Neuronal stem cell (in vitro differentiated cells): ENCODE measurements around the gene MID1IP1. TPM values are rescaled to one million over a fixed set of nuclear protein-coding genes. Genes with fewer than 3 reads are reported as not detected.

Experiments used
- DNase-seq: peaks from one replicate; pipeline ENCODE4 v3.0.0-alpha.2; 2013; ENCODE audit warnings: low spot score
- H2AFZ ChIP-seq: one replicate; pipeline ENCODE4 v1.6.1; 2013; ENCODE audit warnings: mild to moderate bottlenecking, low read length, inconsistent platforms
- H2AK5ac ChIP-seq: 2 replicates; pipeline ENCODE4 v1.6.1; 2013; ENCODE audit warnings: low read depth, mild to moderate bottlenecking, inconsistent platforms, low read length, moderate library complexity, mixed read lengths
- H2BK120ac ChIP-seq: 2 replicates; pipeline ENCODE4 v1.6.1; 2013; ENCODE audit warnings: low read depth, mild to moderate bottlenecking, inconsistent platforms, low read length, moderate library complexity, mixed read lengths
- H2BK12ac ChIP-seq: one replicate; pipeline ENCODE4 v1.6.1; 2013; ENCODE audit warnings: low read length, inconsistent platforms
- H2BK15ac ChIP-seq: 2 replicates; pipeline ENCODE4 v1.6.1; 2013; ENCODE audit warnings: mild to moderate bottlenecking, low read length, inconsistent platforms, mixed read lengths
- H2BK5ac ChIP-seq: one replicate; pipeline ENCODE4 v1.6.1; 2013; ENCODE audit warnings: inconsistent platforms, mild to moderate bottlenecking, low read length, moderate library complexity
- H3K14ac ChIP-seq: one replicate; pipeline ENCODE4 v1.6.1; 2013; ENCODE audit warnings: low read length, inconsistent platforms
- H3K18ac ChIP-seq: 2 replicates; pipeline ENCODE4 v1.6.1; 2013; ENCODE audit warnings: low read length, inconsistent platforms
- H3K23ac ChIP-seq: 2 replicates; pipeline ENCODE4 v1.6.1; 2013; ENCODE audit warnings: low read depth, mild to moderate bottlenecking, mixed read lengths, low read length, inconsistent platforms; ENCODE audit not compliant: poor library complexity
- H3K27ac ChIP-seq: replicated peaks from 3 replicates; pipeline ENCODE4 v1.5.1; 2013; ENCODE audit warnings: low read length, inconsistent platforms
- H3K27me3 ChIP-seq, 3 experiments: 2 replicates each; pipeline ENCODE4 v1.6.1; 2013; ENCODE audit warnings: low read length in 3 of 3, mild to moderate bottlenecking in 2 of 3, inconsistent platforms in 1 of 3, low read depth in 1 of 3, mixed read lengths in 1 of 3, moderate library complexity in 1 of 3; ENCODE audit not compliant: control insufficient read depth in 3 of 3, insufficient read depth in 3 of 3
- H3K36me3 ChIP-seq, 2 donors: replicated peaks in 1 of 2; 2 replicates each; pipeline ENCODE4 v1.6.1; 2013; ENCODE audit warnings: low read length in 2 of 2; ENCODE audit not compliant: control insufficient read depth in 2 of 2, insufficient read depth in 2 of 2
- H3K4ac ChIP-seq: 2 replicates; pipeline ENCODE4 v1.6.1; 2013; ENCODE audit warnings: inconsistent platforms, mild to moderate bottlenecking, low read length, moderate library complexity
- H3K4me1 ChIP-seq, 2 donors: 1 replicate in 1 of 2; 2 replicates in 1 of 2; pipeline ENCODE4 v1.6.1; 2013; ENCODE audit warnings: low read length in 2 of 2, low read depth in 1 of 2; ENCODE audit not compliant: control insufficient read depth in 2 of 2, insufficient read depth in 1 of 2
- H3K4me2 ChIP-seq: one replicate; pipeline ENCODE4 v1.6.1; 2013; ENCODE audit warnings: mild to moderate bottlenecking, low read length, inconsistent platforms; ENCODE audit not compliant: insufficient read depth, poor library complexity, severe bottlenecking
- H3K4me3 ChIP-seq, 2 donors: 2 replicates each; pipeline ENCODE4 v1.5.1; 2013; ENCODE audit warnings: low read length in 2 of 2, mild to moderate bottlenecking in 2 of 2, inconsistent platforms in 1 of 2, moderate library complexity in 1 of 2
- H3K79me1 ChIP-seq: one replicate; pipeline ENCODE4 v1.6.1; 2013; ENCODE audit warnings: low read depth, mild to moderate bottlenecking, inconsistent platforms, low read length, moderate library complexity
- H3K9ac ChIP-seq: one replicate; pipeline ENCODE4 v1.6.1; 2013; ENCODE audit warnings: mild to moderate bottlenecking, low read depth, low read length, inconsistent platforms; ENCODE audit not compliant: poor library complexity
- H3K9me3 ChIP-seq, 2 donors: replicated peaks in 1 of 2; 2 replicates each; pipeline versions ENCODE3 to v1.6.1; 2013; ENCODE audit warnings: low read length in 2 of 2, mild to moderate bottlenecking in 2 of 2, inconsistent platforms in 1 of 2, low read depth in 1 of 2, mixed read lengths in 1 of 2, moderate library complexity in 1 of 2; ENCODE audit not compliant: control insufficient read depth in 2 of 2, insufficient read depth in 1 of 2
- H4K8ac ChIP-seq: one replicate; pipeline ENCODE4 v1.6.1; 2013; ENCODE audit warnings: low read depth, mild to moderate bottlenecking, inconsistent platforms, low read length, moderate library complexity
- H4K91ac ChIP-seq: one replicate; pipeline ENCODE4 v1.6.1; 2013; ENCODE audit warnings: low read length, low read depth, mild to moderate bottlenecking, inconsistent platforms; ENCODE audit not compliant: poor library complexity
- WGBS, 2 donors: extraction: QIAGEN DNeasy Blood & Tissue Kit; methylation state at CpG; one replicate each; pipeline ENCODE4 v1.1.7; 2013; ENCODE audit warnings: missing lambda C conversion rate in 2 of 2, mixed read lengths in 1 of 2; ENCODE audit not compliant: insufficient read length in 2 of 2, insufficient replicate concordance in 1 of 2; ENCODE audit errors: extremely low coverage in 2 of 2; 5-methylcytosine and 5-hydroxymethylcytosine counted together
- polyA plus RNA-seq, 2 experiments: library from polyadenylated mRNA; stranded (reverse); fragments of 200-250 nt; gene quantifications; one replicate each; pipeline ENCODE4 v1.2.3, GENCODE V29; 2013

Gene MID1IP1, protein sequence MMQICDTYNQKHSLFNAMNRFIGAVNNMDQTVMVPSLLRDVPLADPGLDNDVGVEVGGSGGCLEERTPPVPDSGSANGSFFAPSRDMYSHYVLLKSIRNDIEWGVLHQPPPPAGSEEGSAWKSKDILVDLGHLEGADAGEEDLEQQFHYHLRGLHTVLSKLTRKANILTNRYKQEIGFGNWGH
- polyA plus RNA-seq (2013, experiment 1 of 2): 21.0 TPM
- polyA plus RNA-seq (2013, experiment 2 of 2): 21.1 TPM

DNA sequence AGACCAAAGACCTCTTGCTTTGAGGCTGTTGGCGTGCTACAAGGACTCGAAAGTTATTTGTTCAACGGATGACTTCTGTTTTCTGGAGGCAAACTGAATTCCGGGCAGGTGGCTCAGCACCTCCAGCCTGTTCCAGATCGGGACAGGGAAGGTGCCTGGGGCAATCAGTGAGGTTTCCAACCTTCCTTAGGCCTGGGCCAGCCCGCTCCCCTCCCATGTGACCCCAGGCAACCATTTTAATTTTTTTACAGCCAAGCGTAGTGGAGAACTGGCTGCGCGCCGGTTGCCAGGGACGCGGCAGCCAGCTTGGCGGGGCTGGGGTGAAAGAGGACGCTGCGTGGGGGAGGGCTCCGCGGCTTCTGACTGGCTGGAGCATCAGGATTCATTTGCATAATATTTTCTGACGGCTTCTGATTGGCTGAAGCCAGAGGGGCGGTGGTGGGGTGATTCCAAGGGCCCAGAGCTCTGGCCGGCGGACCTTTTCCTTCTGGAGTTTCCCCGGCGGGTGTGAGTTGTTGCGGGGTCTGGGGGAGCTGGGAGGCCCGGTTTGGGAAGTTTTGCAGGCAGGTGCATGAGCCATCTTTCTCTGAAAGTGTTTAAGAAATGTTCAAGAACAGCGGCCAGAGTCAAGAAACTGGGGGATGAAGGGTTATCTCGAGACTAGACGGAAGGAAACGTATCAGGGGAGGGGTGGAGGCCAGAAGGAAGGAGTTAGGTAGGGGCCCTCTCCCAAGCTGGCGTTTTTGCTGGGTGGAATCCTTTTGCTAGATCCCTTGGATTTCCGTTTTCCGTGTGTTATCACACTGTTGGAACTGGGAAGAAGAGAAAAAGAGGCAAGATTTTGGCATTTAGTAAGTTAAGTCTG lies at the start of gene MID1IP1:
Gene MID1IP1, plus strand, starts transcription at position 479 of the 865 bp plus-strand sequence. CDS start 3,488 bp downstream, outside the sequence.
- H3K4me2 ChIP-seq: peak within 1 kb of the TSS; percentile 11
- H3K18ac ChIP-seq: peak within 1 kb of the TSS; percentile 44
- H4K91ac ChIP-seq: no peak within 1 kb of the TSS
- no CpG with 5 or more reads among the region's 32 CpGs for WGBS, 2 donors
- H2BK5ac ChIP-seq: no peak within 1 kb of the TSS
- peaks cover 8% of the 10 kb centered on the region for H3K79me1 ChIP-seq
- no peak within 1 kb of the TSS for H3K23ac ChIP-seq
- H2AK5ac ChIP-seq: no peak within 1 kb of the TSS
- peak within 1 kb of the TSS; percentile 58 to 90 for H3K4me3 ChIP-seq
- H2AFZ ChIP-seq: peak within 1 kb of the TSS; percentile 85
- no peak within 1 kb of the TSS for H3K9ac ChIP-seq
- no peaks in the 10 kb centered on the region for H3K27me3 ChIP-seq
- no peak within 1 kb of the TSS for H3K4ac ChIP-seq
- H3K4me1 ChIP-seq: peaks cover 2 to 3% of the 10 kb centered on the region in 2 donors
- no peaks in the 10 kb centered on the region for H3K9me3 ChIP-seq
- peaks cover 0 to 13% of the 10 kb centered on the region in 2 donors for H3K36me3 ChIP-seq
- peak within 1 kb of the TSS; percentile 83 for H3K27ac ChIP-seq
- H2BK15ac ChIP-seq: no peak within 1 kb of the TSS
- H3K14ac ChIP-seq: no peak within 1 kb of the TSS
- no peak within 1 kb of the TSS for H2BK120ac ChIP-seq
- H4K8ac ChIP-seq: no peak within 1 kb of the TSS
- DNase-seq: peak; percentile 80
- H2BK12ac ChIP-seq: no peak within 1 kb of the TSS

DNA sequence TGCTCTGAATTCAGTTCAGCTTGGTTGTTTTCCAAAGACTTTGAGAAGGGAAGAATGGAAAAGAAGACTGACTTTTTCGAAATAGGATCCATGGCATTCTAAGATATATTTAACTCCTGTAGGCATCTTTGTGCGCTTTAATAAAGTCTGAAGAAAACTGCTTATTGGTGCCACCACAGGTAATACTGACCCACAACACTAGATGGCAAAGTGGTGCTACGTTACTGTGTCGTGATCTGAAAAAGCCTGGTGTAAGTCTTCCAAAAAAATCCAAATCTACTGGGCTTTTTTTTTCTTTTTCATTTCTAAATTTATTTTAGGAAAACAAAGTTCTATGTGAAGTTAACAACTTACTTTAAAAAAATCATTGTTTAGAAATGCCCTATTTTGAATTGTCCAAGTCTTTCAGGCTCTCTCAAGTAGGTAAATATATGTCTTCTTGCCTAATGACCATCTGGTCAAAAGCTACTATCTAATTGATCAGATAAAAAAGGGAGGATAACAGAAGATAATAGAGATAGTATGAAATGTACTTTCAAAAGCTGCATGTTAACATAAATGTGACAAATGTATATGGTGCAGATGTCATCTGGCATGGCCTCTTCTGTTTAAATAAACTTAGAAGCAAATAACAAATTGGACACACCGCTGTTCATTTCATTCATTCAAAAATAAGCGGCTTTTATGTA lies 47.0 kb upstream of the MID1IP1 start:
- H3K4me1 ChIP-seq: no peaks in the 10 kb centered on the region
- DNase-seq: peak; percentile 26

DNA sequence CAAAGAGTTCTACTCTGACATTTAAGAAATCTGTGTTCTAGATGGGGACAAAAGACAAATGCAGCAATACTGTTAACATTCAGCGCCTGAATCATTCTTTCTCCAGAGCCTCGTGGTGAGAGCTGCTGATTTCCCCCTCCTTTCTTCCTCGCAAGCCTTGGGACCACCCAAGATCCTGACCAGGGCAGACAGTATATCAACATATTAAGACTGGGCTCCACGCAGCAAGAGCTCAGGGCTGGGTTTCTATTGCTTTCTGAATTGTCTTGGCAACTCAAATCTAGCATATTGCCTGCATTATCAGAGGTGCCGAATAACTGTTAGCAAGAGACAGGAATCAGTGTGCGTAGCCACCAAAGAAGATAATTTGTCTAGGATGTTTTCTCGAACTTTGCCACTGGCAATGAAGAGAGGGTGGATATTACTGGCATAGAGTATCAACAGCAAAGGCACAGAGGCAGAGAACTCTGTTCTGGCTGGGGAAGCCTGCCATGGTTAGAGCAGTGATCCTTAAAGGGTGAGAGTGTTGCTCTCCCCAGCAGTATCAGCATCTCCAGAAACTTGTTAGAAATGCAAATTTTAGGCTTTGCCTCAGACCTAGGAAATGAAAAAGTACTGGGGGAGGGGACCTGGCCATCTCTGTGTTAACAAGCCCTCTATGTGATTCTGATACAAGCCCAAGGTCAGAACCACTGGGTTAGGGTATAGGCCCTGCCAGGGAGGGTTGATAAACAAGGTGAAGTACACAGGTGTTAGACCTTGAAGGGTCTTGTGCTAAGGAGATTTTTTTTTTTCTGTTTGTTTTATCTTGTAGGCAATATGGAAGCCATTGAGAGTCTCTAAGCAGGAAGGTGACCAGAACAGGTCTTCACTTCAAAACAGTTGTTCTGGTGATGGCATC lies 46.2 kb upstream of the MID1IP1 start:
- Histone ChIP-seq H2BK120ac (no peak overlapping the region), H3K27me3 (peaks cover 0 to 2% (median 0%) of the 10 kb centered on the region in 3 experiments), H4K91ac (no peak overlapping the region), H3K36me3 (no peaks in the 10 kb centered on the region), H2BK5ac (no peak overlapping the region), H3K4ac (no peak overlapping the region), H2AFZ (no peak overlapping the region), H2AK5ac (no peak overlapping the region), H3K14ac (no peak overlapping the region), H3K4me1 (no peaks in the 10 kb centered on the region), H2BK15ac (no peak overlapping the region), H2BK12ac (no peak overlapping the region), H3K9me3 (no peaks in the 10 kb centered on the region), H4K8ac (no peak overlapping the region), H3K23ac (no peak overlapping the region), H3K27ac (no peak overlapping the region), H3K18ac (no peak overlapping the region), H3K4me2 (no peak overlapping the region), H3K4me3 (no peak overlapping the region), H3K9ac (no peak overlapping the region), H3K79me1 (no peaks in the 10 kb centered on the region)
- WGBS, 2 donors: no CpG with 5 or more reads among the region's 7 CpGs
- DNase-seq: no peak

More for the DNA sequence above, 47.0 kb upstream of the MID1IP1 start:
- H4K91ac ChIP-seq: no peak overlapping the region
- H3K9me3 ChIP-seq: no peaks in the 10 kb centered on the region
- H2BK120ac ChIP-seq: no peak overlapping the region
- H3K27ac ChIP-seq: no peak overlapping the region
- no peak overlapping the region for H3K9ac ChIP-seq
- H2AK5ac ChIP-seq: no peak overlapping the region
- no peak overlapping the region for H2BK5ac ChIP-seq
- no peak overlapping the region for H4K8ac ChIP-seq
- H2AFZ ChIP-seq: no peak overlapping the region
- no peak overlapping the region for H3K4me2 ChIP-seq
- peaks cover 0 to 2% (median 0%) of the 10 kb centered on the region in 3 experiments for H3K27me3 ChIP-seq
- H3K18ac ChIP-seq: no peak overlapping the region
- H3K4me3 ChIP-seq: no peak overlapping the region
- no CpG with 5 or more reads among the region's 6 CpGs for WGBS, 2 donors
- H2BK15ac ChIP-seq: no peak overlapping the region
- no peak overlapping the region for H3K14ac ChIP-seq
- H3K4ac ChIP-seq: no peak overlapping the region
- no peaks in the 10 kb centered on the region for H3K36me3 ChIP-seq
- no peaks in the 10 kb centered on the region for H3K79me1 ChIP-seq
- no peak overlapping the region for H2BK12ac ChIP-seq
- no peak overlapping the region for H3K23ac ChIP-seq
